Trophoblast cell (in vitro differentiated cells and primary cell): ENCODE results near the gene TNS1.

ENCODE experiments used
- DNase-seq, 2 donors: peaks; one replicate each; pipeline ENCODE4 v3.0.0-alpha.2; 2016
- H2AFZ ChIP-seq: 2 replicates; pipeline ENCODE4 v1.6.1; 2013; ENCODE audit warnings: low read length, moderate library complexity, mild to moderate bottlenecking; ENCODE audit not compliant: insufficient read depth, poor library complexity
- H2AK5ac ChIP-seq: 2 replicates; pipeline ENCODE4 v1.6.1; 2013; ENCODE audit warnings: mild to moderate bottlenecking, low read length
- H2BK120ac ChIP-seq: 2 replicates; pipeline ENCODE4 v1.6.1; 2013; ENCODE audit warnings: low read length, mild to moderate bottlenecking, moderate library complexity; ENCODE audit not compliant: insufficient read depth, poor library complexity
- H2BK12ac ChIP-seq: 2 replicates; pipeline ENCODE4 v1.6.1; 2013; ENCODE audit warnings: mild to moderate bottlenecking, low read length, moderate library complexity
- H2BK5ac ChIP-seq: 2 replicates; pipeline ENCODE4 v1.6.1; 2013; ENCODE audit warnings: low read length, low read depth, moderate library complexity, mild to moderate bottlenecking; ENCODE audit not compliant: poor library complexity
- H3K14ac ChIP-seq: 2 replicates; pipeline ENCODE4 v1.6.1; 2013; ENCODE audit warnings: mild to moderate bottlenecking, low read length
- H3K18ac ChIP-seq: 2 replicates; pipeline ENCODE4 v1.6.1; 2013; ENCODE audit warnings: mild to moderate bottlenecking, low read length
- H3K23ac ChIP-seq: 2 replicates; pipeline ENCODE4 v1.6.1; 2013; ENCODE audit warnings: low read length
- H3K27ac ChIP-seq: 2 replicates; pipeline ENCODE4 v1.5.1; 2013; ENCODE audit warnings: low read depth, mild to moderate bottlenecking, inconsistent platforms, low read length, moderate library complexity
- H3K27me3 ChIP-seq: 2 replicates; pipeline ENCODE4 v1.6.1; 2013; ENCODE audit warnings: inconsistent platforms, mild to moderate bottlenecking, low read length, moderate library complexity; ENCODE audit not compliant: insufficient read depth
- H3K36me3 ChIP-seq, 2 experiments: 1 replicate in 1 of 2; 2 replicates in 1 of 2; pipeline ENCODE4 v1.6.1; 2013; ENCODE audit warnings: low read length in 2 of 2, mild to moderate bottlenecking in 2 of 2, moderate library complexity in 1 of 2; ENCODE audit not compliant: insufficient read depth in 2 of 2, control insufficient read depth in 1 of 2
- H3K4ac ChIP-seq: 2 replicates; pipeline ENCODE4 v1.6.1; 2013; ENCODE audit warnings: low read depth, mild to moderate bottlenecking, low read length, moderate library complexity
- H3K4me1 ChIP-seq, 2 experiments: 1 replicate in 1 of 2; 2 replicates in 1 of 2; pipeline ENCODE4 v1.6.1; 2013; ENCODE audit warnings: low read length in 2 of 2, mild to moderate bottlenecking in 2 of 2, moderate library complexity in 1 of 2; ENCODE audit not compliant: insufficient read depth in 2 of 2, control insufficient read depth in 1 of 2
- H3K4me2 ChIP-seq: 2 replicates; pipeline ENCODE4 v1.6.1; 2013; ENCODE audit warnings: inconsistent platforms, mild to moderate bottlenecking, low read length, moderate library complexity
- H3K4me3 ChIP-seq: 2 replicates; pipeline ENCODE4 v1.5.1; 2013; ENCODE audit warnings: mild to moderate bottlenecking, low read depth, low read length, inconsistent platforms
- H3K79me1 ChIP-seq: one replicate; pipeline ENCODE4 v1.6.1; 2013; ENCODE audit warnings: low read length
- H3K79me2 ChIP-seq: 2 replicates; pipeline ENCODE4 v1.6.1; 2013; ENCODE audit warnings: low read length, mild to moderate bottlenecking; ENCODE audit not compliant: control insufficient read depth, insufficient read depth, poor library complexity
- H3K9ac ChIP-seq: 2 replicates; pipeline ENCODE4 v1.6.1; 2013; ENCODE audit warnings: mild to moderate bottlenecking, low read length
- H3K9me3 ChIP-seq: 2 replicates; pipeline ENCODE4 v1.6.1; 2013; ENCODE audit warnings: low read depth, mild to moderate bottlenecking, control low read depth, inconsistent platforms, low read length; ENCODE audit not compliant: insufficient read depth
- H4K12ac ChIP-seq: 2 replicates; pipeline ENCODE4 v1.6.1; 2013; ENCODE audit warnings: low read depth, mild to moderate bottlenecking, low read length, moderate library complexity
- H4K8ac ChIP-seq: 2 replicates; pipeline ENCODE4 v1.6.1; 2013; ENCODE audit warnings: low read depth, mild to moderate bottlenecking, low read length, moderate library complexity
- H4K91ac ChIP-seq: one replicate; pipeline ENCODE4 v1.6.1; 2013; ENCODE audit warnings: low read depth, mild to moderate bottlenecking, low read length, moderate library complexity
- WGBS: extraction: QIAGEN DNeasy Blood & Tissue Kit; methylation state at CpG from one replicate; pipeline ENCODE4 v1.1.7; 2013; ENCODE audit warnings: missing lambda C conversion rate; ENCODE audit not compliant: insufficient read length, insufficient coverage; ENCODE audit errors: extremely low coverage; 5-methylcytosine and 5-hydroxymethylcytosine counted together

Gene TNS1

GRCh38 chr2:217868911-217869334 is 133.9 kb downstream of the TNS1 start:
- H2BK5ac ChIP-seq, result no peak overlapping the region
- no CpG with 5 or more reads among the region's 3 CpGs for WGBS
- no peak overlapping the region for H3K9ac ChIP-seq
- no peak overlapping the region for H2BK12ac ChIP-seq
- no peak overlapping the region for H3K23ac ChIP-seq
- DNase-seq, result no peak
- no peak overlapping the region for H2AK5ac ChIP-seq
- H3K9me3 ChIP-seq, result no peaks in the 10 kb centered on the region
- peaks cover 0 to 7% of the 10 kb centered on the region in 2 experiments for H3K4me1 ChIP-seq
- no peaks in the 10 kb centered on the region for H3K27me3 ChIP-seq
- no peak overlapping the region for H2AFZ ChIP-seq
- H3K79me2 ChIP-seq, result no peaks in the 10 kb centered on the region
- H3K27ac ChIP-seq, result no peak overlapping the region
- H3K14ac ChIP-seq, result no peak overlapping the region
- no peaks in the 10 kb centered on the region for H3K79me1 ChIP-seq
- H3K4me2 ChIP-seq, result no peak overlapping the region
- no peak overlapping the region for H3K18ac ChIP-seq
- no peak overlapping the region for H4K8ac ChIP-seq
- no peak overlapping the region for H3K4me3 ChIP-seq
- H3K36me3 ChIP-seq, result no peaks in the 10 kb centered on the region
- H2BK120ac ChIP-seq, result no peak overlapping the region
- H3K4ac ChIP-seq, result no peak overlapping the region
- no peak overlapping the region for H4K91ac ChIP-seq
- no peak overlapping the region for H4K12ac ChIP-seq

DNA sequence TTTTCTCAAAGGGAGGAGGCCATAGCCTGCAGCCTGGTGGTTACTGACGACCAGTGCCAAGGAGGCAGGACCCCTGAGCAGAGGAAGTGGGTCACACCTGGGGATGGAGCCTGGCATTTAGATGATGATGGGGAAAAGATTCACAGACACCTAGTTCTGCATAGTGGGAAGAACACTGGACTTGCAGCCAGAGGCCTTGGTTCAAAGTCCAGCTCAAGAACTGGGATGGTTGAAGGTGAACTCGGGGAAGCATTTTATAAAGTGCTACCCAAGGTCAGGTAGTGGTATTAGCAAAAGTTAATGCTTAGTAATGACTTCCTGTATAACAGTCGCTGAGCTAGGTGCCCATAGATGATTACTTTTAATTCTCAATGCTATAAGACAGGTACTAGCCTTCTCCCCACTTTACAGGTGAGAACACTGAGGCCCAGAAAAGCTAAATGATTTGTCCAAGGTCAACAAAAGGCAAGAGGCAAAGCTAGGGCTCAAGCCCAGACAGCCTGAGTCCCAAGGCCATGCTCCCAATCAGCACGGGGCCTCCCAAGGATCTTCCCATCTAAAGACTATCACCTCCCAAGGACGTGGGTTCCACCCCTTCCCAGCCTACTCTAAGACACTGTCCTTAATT is 134.4 kb downstream of the TNS1 start:
- Histone ChIP-seq H3K27ac (no peak overlapping the region), H3K79me2 (no peaks in the 10 kb centered on the region), H3K4me1 (peaks cover 0 to 7% of the 10 kb centered on the region in 2 experiments), H2AFZ (no peak overlapping the region), H4K8ac (no peak overlapping the region), H3K36me3 (no peaks in the 10 kb centered on the region), H3K27me3 (no peaks in the 10 kb centered on the region), H4K91ac (no peak overlapping the region), H2AK5ac (no peak overlapping the region), H2BK120ac (no peak overlapping the region), H3K4me2 (no peak overlapping the region), H3K18ac (no peak overlapping the region), H3K23ac (no peak overlapping the region), H3K4me3 (no peak overlapping the region), H3K4ac (no peak overlapping the region), H2BK5ac (no peak overlapping the region), H3K9ac (no peak overlapping the region), H3K79me1 (no peaks in the 10 kb centered on the region), H3K9me3 (no peaks in the 10 kb centered on the region), H3K14ac (no peak overlapping the region), H4K12ac (no peak overlapping the region), H2BK12ac (no peak overlapping the region)
- DNase-seq, result no peak
- WGBS, result no CpG with 5 or more reads among the region's 5 CpGs

DNA sequence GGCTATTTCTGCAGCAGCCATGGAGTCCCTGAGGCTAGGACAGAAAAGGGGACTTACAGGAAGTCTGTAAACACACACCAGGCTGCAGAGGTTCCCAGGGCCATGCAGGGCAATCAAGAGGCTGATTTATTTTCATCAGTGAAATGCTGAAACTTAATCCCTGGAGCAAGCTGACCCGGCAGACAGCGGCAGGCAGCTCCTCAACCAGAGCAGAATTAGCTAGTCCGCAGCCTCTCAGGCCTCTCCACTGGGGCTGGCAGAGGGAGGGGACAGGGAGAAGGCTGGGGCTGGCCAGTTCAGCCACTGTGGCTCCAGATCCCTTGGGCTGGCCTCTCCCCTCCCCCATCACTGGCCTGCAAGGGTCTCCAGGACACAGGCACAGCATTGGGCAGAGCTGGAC is 136.3 kb downstream of the TNS1 start:
- no peak overlapping the region for H3K4me3 ChIP-seq
- H3K14ac ChIP-seq, result no peak overlapping the region
- no peak overlapping the region for H2BK12ac ChIP-seq
- no peaks in the 10 kb centered on the region for H3K79me2 ChIP-seq
- DNase-seq, result no peak
- no peaks in the 10 kb centered on the region for H3K9me3 ChIP-seq
- no peaks in the 10 kb centered on the region for H3K36me3 ChIP-seq
- no peak overlapping the region for H3K27ac ChIP-seq
- no peak overlapping the region for H2BK5ac ChIP-seq
- no peak overlapping the region for H3K18ac ChIP-seq
- H4K91ac ChIP-seq, result no peak overlapping the region
- H3K4me1 ChIP-seq, result peaks cover 0 to 7% of the 10 kb centered on the region in 2 experiments
- no CpG with 5 or more reads among the region's 3 CpGs for WGBS
- no peak overlapping the region for H3K9ac ChIP-seq
- no peaks in the 10 kb centered on the region for H3K79me1 ChIP-seq
- no peak overlapping the region for H3K4ac ChIP-seq
- H3K4me2 ChIP-seq, result no peak overlapping the region
- no peak overlapping the region for H4K12ac ChIP-seq
- H4K8ac ChIP-seq, result no peak overlapping the region
- H2BK120ac ChIP-seq, result no peak overlapping the region
- no peak overlapping the region for H2AFZ ChIP-seq
- no peaks in the 10 kb centered on the region for H3K27me3 ChIP-seq
- H3K23ac ChIP-seq, result no peak overlapping the region
- H2AK5ac ChIP-seq, result no peak overlapping the region

- Histone ChIP-seq H3K14ac (no peak overlapping the region), H4K91ac (no peak overlapping the region)
Measured at GRCh38 chr2:217864963-217865772, 137.6 kb downstream of the TNS1 start.

More at GRCh38 chr2:217864963-217865772, 137.6 kb downstream of the TNS1 start:
- Histone ChIP-seq H3K27ac (no peak overlapping the region), H4K8ac (no peak overlapping the region), H2BK120ac (no peak overlapping the region), H2AK5ac (no peak overlapping the region), H3K4me2 (no peak overlapping the region), H3K23ac (no peak overlapping the region), H2BK12ac (no peak overlapping the region), H3K36me3 (no peaks in the 10 kb centered on the region), H2BK5ac (no peak overlapping the region), H3K9me3 (no peaks in the 10 kb centered on the region), H4K12ac (no peak overlapping the region), H3K27me3 (no peaks in the 10 kb centered on the region), H3K4ac (no peak overlapping the region), H3K4me3 (no peak overlapping the region), H3K4me1 (peaks cover 0 to 7% of the 10 kb centered on the region in 2 experiments), H3K18ac (no peak overlapping the region), H2AFZ (no peak overlapping the region), H3K79me2 (no peaks in the 10 kb centered on the region), H3K79me1 (no peaks in the 10 kb centered on the region), H3K9ac (no peak overlapping the region)
- DNase-seq, result no peak
- WGBS, result no CpG with 5 or more reads among the region's 3 CpGs
